Activated gamma-delta T cell treated with Interleukin-2 at 50 U/mL for 16 hours (primary cell): ENCODE measurements around the gene PTS.

Experiments used
- DNase-seq: peaks from one replicate; pipeline ENCODE4 v3.0.0-alpha.2; 2020

The PTS gene

DNA sequence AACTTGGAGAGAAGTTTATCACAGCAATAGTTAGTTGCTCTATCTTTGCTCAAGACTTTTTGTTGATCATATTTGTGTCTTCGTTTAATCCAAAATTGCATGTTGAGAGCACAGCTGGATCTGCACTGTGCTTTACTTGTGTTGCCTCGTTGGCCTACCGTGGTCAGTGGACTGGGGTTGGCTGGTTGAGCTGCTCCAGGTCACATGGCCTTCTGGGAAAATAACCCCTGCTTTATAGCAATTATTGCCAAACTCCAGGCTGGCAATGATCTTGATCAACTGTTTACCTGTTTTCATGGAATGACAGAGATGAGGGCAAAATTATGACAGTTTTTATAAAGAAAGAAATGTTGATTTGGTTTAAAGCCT lies 40.2 kb downstream of the PTS start:
- no peak for DNase-seq

DNA sequence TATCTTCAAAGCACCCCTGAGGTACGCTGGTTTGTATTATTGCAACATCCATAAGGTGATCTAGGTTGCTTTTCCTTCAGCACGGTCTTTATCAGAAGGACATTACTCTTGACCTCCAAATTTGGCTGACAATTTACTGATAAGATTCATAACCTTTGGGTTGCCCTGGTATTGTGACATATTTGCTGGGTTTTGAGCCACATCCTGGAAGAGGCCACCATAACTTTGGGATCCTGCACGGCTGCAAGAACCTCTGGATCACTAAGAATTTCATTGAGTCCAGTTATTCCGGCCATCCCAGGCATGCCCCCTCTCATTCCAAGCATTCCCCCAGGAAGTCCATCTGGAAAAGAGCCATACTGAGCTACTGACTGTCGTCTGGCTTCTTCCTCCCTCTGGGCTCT lies 41.0 kb downstream of the PTS start:
- no peak for DNase-seq

DNA sequence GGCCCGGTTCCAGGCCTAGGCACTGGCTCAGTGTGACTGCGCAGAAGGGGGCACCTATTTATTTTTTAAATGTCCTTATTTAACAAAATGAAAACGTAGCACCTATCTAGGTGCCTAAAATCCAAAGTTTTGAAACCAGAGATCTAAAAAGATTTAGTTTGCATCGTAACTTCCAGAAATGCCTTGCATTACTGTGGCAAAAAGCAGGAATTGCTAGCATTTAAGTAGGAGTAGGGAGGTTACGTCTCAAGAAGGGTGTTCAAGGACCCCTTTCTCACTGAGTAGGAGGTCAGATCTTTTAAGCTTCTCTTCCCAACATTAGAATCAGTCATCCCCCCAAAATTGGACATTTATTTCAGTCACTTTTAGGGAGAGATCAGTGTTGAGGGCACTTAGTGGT lies 42.2 kb downstream of the PTS start:
- DNase-seq: no peak

DNA sequence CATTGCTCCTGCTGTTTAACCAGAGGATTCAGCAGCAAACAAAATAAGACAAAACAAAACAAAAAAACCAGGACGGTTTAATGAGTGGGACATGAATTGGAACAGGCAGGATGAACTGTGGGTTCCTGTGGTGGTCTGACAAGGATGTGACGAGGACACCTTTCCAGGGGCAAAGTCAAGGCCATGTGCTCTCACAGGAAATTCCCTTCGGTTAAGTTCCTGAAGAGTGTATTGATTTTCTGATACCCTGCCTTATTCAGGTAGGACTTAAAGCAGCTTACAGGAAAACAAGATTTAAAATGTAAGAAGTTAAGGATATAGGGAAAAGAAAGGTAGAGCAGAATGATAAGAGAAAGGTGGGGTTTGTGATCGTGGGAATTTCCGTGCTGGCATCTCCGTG lies 42.9 kb downstream of the PTS start:
- DNase-seq: no peak

DNA sequence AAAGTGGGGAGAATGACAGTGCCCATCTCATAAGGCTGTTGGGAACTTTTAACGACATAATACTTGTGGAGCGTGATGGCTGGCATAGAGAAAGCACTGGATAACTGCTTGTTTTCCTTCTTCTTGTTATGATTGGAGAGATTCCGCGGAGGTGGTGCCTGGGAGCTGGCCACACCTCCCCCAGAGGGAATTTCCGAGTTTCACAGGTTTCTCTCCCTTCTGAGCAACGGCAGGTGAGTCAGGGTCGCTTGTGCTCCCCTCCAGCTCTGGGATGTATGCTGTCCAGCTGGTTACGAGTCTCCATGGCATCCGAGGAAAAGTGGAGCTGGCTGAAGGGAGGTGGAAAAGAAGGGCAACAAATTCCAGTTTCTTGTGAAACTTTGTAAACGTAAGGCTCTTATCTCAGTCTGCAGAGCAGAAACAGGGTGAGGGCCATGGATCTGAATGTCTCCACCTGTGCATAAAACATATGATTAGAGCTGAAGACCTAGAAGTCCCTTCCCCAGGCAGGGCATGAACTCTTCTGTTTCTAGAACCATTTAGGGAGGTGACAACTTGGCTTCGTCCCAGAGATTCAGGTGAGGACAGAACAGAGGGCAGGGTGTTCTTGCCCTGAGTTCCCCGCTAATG lies 44.4 kb downstream of the PTS start:
- DNase-seq: no peak

DNA sequence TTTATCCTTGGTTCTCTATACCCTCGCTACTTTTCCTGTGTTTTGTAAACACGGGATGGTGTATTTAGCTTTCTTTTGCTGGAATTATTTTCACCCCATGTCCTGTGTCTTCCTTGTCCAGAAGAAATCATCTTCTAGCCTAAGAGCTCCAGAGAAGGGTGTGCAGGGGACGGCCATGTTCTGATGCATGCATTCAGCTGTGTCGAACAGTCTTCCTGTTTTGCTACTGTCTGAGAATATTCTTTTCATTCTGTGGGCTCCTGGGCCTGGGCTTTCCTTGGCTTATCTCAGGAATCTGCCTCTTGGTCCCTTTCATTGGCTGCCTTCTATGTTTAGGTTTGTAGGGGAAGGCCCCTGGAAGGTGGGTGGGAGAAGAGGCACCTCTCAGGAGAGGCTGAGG lies 45.0 kb downstream of the PTS start:
- DNase-seq: no peak

DNA sequence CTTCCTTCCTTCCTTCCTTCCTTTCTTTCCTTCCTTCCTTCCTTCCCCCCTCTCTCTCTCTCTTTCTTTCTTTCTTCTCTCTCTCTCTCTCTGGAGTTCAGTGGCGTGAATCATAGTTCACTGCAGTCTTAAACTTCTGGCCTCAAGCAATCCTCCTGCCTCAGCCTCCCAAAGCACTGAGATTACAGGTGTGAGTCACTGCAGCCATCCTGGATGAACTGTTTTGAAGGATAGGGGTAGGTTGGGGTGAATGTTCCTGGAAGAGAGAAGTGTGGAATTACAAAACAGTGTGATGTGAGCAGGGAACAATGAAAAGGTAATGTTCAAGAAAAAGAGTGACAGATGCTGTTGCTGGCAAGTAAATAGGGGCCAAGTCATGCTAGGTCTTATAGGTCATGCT lies 46.8 kb downstream of the PTS start:
- DNase-seq: no peak

DNA sequence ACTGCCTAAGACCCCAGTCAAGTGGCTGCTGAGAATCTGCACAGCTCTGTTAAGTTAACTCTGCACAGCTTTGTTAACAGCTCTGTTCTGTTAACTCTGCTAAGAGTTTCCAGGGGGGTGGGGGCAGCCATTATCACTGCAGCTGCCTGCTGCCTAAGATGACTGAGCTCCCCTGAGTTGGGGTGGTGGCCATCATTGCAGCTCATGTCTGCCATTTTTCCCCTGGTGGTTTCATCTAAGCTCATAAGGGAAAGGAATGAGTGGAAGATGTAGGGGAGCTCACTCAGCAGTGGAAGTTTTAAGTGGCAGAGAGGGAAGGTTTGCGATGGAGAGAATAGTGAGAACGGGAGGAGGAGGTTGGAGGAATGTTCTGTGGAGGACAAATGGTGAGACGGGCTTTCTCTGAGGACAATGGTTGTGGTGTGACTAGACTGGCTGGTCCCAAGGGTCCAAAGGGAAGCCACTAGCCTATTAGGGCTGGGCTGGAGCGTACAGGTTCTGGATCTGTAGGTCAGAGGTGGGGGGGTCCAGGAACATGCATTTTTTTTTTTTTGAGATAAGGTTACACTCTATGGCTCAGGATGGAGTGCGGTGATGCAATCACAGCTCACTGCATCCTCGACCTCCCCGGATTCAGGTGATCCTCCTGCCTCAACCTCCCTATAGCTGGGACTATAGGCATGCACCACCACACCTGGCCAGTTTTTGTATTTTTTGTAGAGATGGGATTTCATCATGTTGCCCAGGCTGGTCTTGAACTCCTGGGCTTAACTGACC lies 48.0 kb downstream of the PTS start:
- DNase-seq: no peak

DNA sequence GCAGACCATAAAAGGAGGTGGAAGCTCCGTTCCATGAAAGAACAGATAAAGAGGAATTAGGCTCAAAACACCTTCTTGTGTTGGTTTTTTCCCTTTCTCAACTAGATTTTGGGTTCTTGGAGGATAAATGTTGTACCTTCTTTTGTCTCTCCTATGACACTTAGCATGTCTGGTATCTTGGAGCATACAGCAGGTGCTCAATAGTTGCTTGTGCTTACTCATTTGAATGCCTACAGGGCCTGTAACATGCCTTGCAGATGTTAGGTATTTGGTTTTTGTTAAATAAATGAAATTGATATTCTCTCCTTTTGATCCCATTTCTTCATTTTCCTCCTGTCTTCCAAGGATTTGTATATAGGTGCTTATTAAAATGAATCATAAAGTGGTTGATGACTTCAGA lies 50.8 kb downstream of the PTS start:
- DNase-seq: no peak

DNA sequence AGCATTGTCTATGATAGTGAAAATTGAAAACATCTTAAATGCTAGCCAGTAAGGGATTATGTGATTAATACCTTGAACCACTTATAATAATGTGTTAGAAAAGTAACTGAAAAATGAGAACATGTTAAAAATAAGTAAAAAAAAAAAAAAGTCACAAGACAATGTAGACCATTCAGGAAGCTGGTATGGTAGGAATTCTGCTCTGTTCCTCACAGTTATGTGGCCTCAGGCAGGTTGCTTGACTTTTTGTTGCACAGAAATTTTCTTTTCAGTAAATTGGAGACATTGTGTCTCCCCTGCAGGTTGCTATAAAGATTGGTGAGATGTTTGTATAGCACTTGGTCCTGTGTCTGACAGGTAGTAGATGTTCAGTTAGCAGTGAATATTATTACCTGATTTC lies 51.7 kb downstream of the PTS start:
- DNase-seq: no peak

DNA sequence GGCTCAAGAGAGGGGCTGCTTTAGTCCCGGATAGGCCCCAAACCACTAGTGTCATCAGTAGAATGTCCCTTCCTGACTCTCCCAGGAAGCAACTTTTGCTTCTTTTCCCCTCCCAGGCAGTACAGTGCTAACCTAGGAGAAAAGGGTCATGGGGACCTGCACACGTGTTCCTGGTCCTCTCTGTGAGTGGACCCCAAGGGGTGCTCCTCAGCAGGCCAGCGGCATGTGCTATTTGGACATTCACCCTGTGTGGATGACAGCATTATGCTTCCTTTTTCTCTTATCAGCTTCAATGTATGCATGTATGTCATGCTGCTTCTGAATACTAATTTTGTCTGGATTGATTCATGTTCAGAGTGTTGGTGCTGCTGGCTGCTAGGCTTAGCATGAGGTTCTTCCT lies 52.6 kb downstream of the PTS start:
- no peak for DNase-seq

DNA sequence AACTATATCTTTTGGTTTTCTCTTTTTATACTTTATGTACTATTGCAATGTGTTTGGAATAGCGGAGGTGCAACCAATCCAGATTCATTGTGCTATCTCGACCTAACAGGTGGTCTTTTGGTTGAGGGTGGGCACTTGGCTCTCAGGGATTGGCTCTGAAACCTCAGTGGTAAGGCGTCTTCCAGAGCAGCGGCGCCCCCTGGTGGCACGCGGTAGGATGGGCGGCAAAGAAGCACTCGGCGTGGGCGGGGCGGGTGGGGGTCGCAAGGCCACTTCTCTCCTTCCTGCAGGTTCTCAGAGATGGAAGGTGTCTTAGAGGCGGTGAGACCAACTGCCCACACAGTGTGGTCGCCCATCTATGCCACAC lies 53.7 kb downstream of the PTS start:
- DNase-seq: peak; percentile 76

DNA sequence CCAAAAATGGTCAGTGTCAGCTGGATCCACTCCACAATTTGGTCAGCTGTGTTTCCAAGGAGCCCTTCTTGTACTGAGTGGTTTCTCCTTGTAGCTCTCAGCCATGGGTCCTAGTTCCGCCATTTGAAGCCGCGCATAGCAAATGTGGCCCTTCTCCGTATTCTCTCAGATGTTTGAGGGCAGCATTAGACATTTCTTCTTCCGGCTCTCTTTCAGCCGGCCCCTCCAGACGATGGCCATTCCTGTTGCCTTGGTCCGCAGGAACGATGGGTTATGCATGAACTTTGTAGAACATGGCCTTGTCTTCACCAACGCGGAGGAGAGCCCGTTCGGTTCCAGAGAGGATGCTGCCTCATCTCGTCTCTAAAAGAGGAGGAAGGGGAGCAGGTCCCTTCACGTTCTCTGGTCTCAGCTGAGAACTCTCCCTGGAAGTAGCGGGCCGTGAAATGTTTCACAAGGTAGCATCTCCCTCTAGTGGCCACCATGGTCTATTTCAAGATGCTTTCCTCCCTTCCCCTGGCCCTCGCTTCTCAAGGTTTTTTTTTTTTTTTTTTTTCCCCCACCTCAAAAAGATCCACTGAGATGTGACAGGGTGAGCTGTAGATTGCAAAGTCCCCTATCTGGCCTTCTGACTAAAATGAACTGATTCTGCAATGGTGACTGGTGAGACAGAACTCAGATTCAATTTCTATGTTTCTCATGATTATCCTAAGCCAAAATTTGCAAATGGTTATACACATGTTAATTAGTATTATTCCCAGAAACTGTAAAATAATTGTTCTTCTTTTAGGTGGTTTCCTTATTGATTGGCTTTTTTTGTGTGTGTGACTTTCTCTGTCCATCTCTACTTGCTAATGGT lies 54.3 kb downstream of the PTS start:
- DNase-seq: peak; percentile 65

DNA sequence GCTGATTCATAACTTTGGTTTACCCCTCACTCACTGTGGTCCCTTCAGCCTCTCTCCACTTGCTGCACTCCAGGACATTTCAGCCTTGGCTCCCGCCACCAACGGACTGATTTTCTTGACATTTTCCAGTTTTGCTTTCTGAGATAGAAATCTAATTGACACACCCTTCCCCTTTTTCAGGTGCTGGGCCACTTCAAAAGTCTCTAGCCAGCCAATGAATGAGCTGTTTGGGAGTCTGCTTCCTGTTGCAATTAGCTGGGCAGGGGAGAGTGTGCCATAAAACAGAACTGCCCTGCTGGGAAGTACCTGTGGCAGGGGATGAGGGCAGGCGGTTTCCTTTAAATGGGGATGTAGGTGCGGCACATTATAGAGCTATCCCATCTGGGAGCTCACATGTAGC lies 55.5 kb downstream of the PTS start:
- no peak for DNase-seq
